Measurements from ENCODE around the gene CHRNA1. TPM values are rescaled to one million over a fixed set of nuclear protein-coding genes. Genes with fewer than 3 reads are reported as not detected.
A peak's percentile ranks its signal among the peaks of the same experiment; 100 is the strongest.

CHRNA1 gene
- total RNA-seq, 1 experiment from 2014 or later = not detected

- Histone ChIP-seq H3K36me3 (ENCODE audit: control insufficient read depth, insufficient read depth, low read length) (no peaks in the 10 kb centered on the region), H3K4me1 (peaks cover 6% of the 10 kb centered on the region; the same call in 1 of the 2 replicates), H3K27me3 (replicated peaks; ENCODE audit: control insufficient read depth, insufficient read depth, low read length) (no peaks in the 10 kb centered on the region), H3K9me3 (no peaks in the 10 kb centered on the region), H3K4me3 (ENCODE audit: low read depth, low read length) (no peak overlapping the region)
- H3K4me1 Mint-ChIP-seq (ENCODE audit: low read depth, unreplicated experiment) = no peaks in the 10 kb centered on the region
- no peak for DNase-seq
- POLR2A ChIA-PET = no interaction called here
- BruUV-seq (replicated peaks) = no TSS peak
- CTCF ChIA-PET = no interaction called here
- no peaks in the 10 kb centered on the region for H3K27me3 Mint-ChIP-seq (ENCODE audit: insufficient read depth, unreplicated experiment)
- TF ChIP-seq CTCF (IDR thresholded peaks at IDR 0.05; ENCODE audit: insufficient read depth in 1 of 2, low read depth in 1 of 2, low read length in 1 of 2, severe bottlenecking in 1 of 2, unreplicated experiment in 1 of 2) = no peak
- intact Hi-C loops (cut with micrococcal nuclease; ENCODE audit: unreplicated experiment) = no loop called here
- no peak overlapping the region for H3K27ac Mint-ChIP-seq (ENCODE audit: unreplicated experiment)
- H3K36me3 Mint-ChIP-seq (ENCODE audit: insufficient read depth, unreplicated experiment) = no peaks in the 10 kb centered on the region
- H3K9me3 Mint-ChIP-seq (ENCODE audit: unreplicated experiment) = no peaks in the 10 kb centered on the region
- no peak overlapping the region for H3K4me3 Mint-ChIP-seq (ENCODE audit: unreplicated experiment)
Measured at GRCh38 chr2:174702541-174702940, 61.7 kb downstream of the CHRNA1 start.

DNA sequence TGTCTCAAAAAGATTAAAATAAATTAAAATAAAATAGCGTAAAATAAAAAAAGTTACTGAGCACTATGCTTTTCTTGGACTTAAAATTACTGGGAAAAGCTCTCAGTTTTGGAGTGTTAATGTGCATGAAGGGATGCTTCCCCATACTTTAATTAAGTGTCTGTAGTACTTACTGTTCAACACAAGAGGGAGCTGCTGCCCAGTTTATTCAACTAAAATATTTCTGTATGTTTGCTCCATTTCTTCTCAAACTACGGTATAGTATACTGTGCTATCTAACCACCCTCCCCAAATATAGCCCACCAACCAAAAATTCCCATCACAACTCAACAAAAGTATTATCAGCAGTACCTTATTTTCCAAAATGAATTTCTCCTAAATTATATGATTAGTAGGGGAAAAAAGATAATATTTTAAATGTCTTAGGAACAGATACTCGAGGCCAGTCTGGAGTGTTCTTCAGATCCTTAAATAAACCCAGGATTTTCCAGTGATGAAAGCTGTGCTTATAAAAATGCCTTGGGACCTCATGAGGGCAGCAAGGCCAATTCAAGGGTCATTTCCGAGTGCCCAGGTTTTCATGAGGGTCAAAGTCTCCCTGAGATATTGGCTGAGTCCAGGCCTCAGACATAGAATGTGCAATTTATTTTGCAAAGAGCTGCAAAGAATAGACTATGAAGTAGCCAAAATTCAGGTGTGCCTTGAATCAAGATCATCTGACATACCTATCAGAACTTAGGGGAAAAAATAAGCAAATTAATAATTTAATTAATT, 64.1 kb downstream of the CHRNA1 start:
- peaks cover 6% of the 10 kb centered on the region; the same call in 1 of the 2 replicates for H3K4me1 ChIP-seq
- peak; percentile 58 to 79 for TF ChIP-seq CTCF (IDR thresholded peaks at IDR 0.05; ENCODE audit: insufficient read depth in 1 of 2, low read depth in 1 of 2, low read length in 1 of 2, severe bottlenecking in 1 of 2, unreplicated experiment in 1 of 2)
- ChIA-PET POLR2A (no interaction called here), CTCF (interaction anchor here (0.7 to 3.2 kb wide), 6 partner anchors 11 to 153 kb away, joined by 4 to 19 read pairs (median 5); partner anchors contain the start of gene WIPF1)
- no TSS peak for BruUV-seq (replicated peaks)
- no peak overlapping the region for H3K4me3 ChIP-seq (ENCODE audit: low read depth, low read length)
- no peak overlapping the region for H3K27ac Mint-ChIP-seq (ENCODE audit: unreplicated experiment)
- no peaks in the 10 kb centered on the region for H3K27me3 ChIP-seq (replicated peaks; ENCODE audit: control insufficient read depth, insufficient read depth, low read length)
- H3K36me3 Mint-ChIP-seq (ENCODE audit: insufficient read depth, unreplicated experiment) = no peaks in the 10 kb centered on the region
- H3K4me1 Mint-ChIP-seq (ENCODE audit: low read depth, unreplicated experiment) = peaks cover 6% of the 10 kb centered on the region
- H3K36me3 ChIP-seq (ENCODE audit: control insufficient read depth, insufficient read depth, low read length) = no peaks in the 10 kb centered on the region
- no peak overlapping the region for H3K4me3 Mint-ChIP-seq (ENCODE audit: unreplicated experiment)
- intact Hi-C loops (cut with micrococcal nuclease; ENCODE audit: unreplicated experiment) = loop anchor here (1.0 to 2.0 kb wide), 2 partner anchors 49 to 285 kb away; no protein-coding TSS in a partner anchor
- H3K9me3 ChIP-seq = no peaks in the 10 kb centered on the region
- H3K9me3 Mint-ChIP-seq (ENCODE audit: unreplicated experiment) = no peaks in the 10 kb centered on the region
- H3K27me3 Mint-ChIP-seq (ENCODE audit: insufficient read depth, unreplicated experiment) = no peaks in the 10 kb centered on the region
- DNase-seq = peak in 1 of 2 experiments; percentile 49

Other genes starting within 250 kb of the CHRNA1 start
- gene WIPF1, start 166.7 kb downstream of the CHRNA1 start, total RNA-seq (2022) = 5.1 and 5.2 TPM in 2 replicates
- 0.41 and 1.2 TPM in 2 replicates for gene CHN1, start 240.9 kb upstream of the CHRNA1 start, total RNA-seq (2022)